ENCODE data around the gene SPINT1. TPM values are rescaled to one million over a fixed set of nuclear protein-coding genes. Genes with fewer than 3 reads are reported as not detected.

Gene SPINT1
- total and polyA plus RNA-seq, 2 of the 13 experiments (the other 11 are each of a cell fraction or from before 2014, with no cell fraction given): 0.49 to 2.5 TPM

GRCh38 chr15:40873694-40874561, 30.1 kb downstream of the SPINT1 start, which contains the start of gene RHOV:
TSS of gene RHOV (minus strand) at chr15:40874234. CDS start at chr15:40874139, 95 bp downstream.
- no peak within 1 kb of the TSS for H3K27ac ChIP-seq (ENCODE audit: extremely low read length, insufficient read depth, low read length)
- peak within 1 kb of the TSS; percentile 82 for H3K4me2 ChIP-seq (ENCODE audit: low read depth, low read length)
- 0% methylated on average over 18 of the region's 74 CpGs for WGBS (ENCODE audit: low lambda C conversion rate)
- ATAC-seq: peak; percentile 91
- H3K4me1 ChIP-seq (ENCODE audit: insufficient read depth, low read length): peaks cover 25% of the 10 kb centered on the region
- intact Hi-C loops (cut with micrococcal nuclease; ENCODE audit: unreplicated experiment): no loop called here
- peak within 1 kb of the TSS; percentile 53 to 75 (median 62) for H3K4me3 ChIP-seq (replicated peaks in 1 of 3; ENCODE audit: insufficient read depth in 1 of 3, low read depth in 2 of 3, low read length in 3 of 3)
- H4K20me1 ChIP-seq (ENCODE audit: insufficient read depth, low read length): no peaks in the 10 kb centered on the region
- CTCF ChIA-PET (ENCODE audit: low intra/inter-chr PET ratio, low total read pairs): interaction anchor here (1.1 kb wide), 1 partner anchor 15 kb away, joined by 3 read pairs; no protein-coding TSS in a partner anchor
- no peak within 1 kb of the TSS for H2AFZ ChIP-seq (ENCODE audit: low read length)
- in situ Hi-C loops (cut with HindIII; ENCODE audit: extremely low pct_ligation_motif_present, low pct_unique_long_range_greater_than_20kb): no loop called here
- no peaks in the 10 kb centered on the region for H3K9me3 ChIP-seq (ENCODE audit: low read length)
- POLR2A ChIA-PET: interaction anchor here (0.6 to 1.5 kb wide), 5 partner anchors 15 to 69 kb away, joined by 3 to 5 read pairs (median 4); partner anchors contain the start of genes DNAJC17 and ZFYVE19
- FAIRE-seq: peak; percentile 43
- 0 out of 2 replicates have a peak within 1 kb of the TSS, but pooled peaks have one; percentile 5 for H3K9ac ChIP-seq (ENCODE audit: insufficient read depth, low read depth, low read length)
- peak; percentile 62 for DNase-seq (ENCODE audit: low spot score)
- no peaks in the 10 kb centered on the region for H3K79me2 ChIP-seq (ENCODE audit: insufficient read depth, low read length)
- BruUV-seq (replicated peaks): no TSS peak
- no peaks in the 10 kb centered on the region for H3K36me3 ChIP-seq (replicated peaks in 1 of 2; ENCODE audit: control insufficient read depth in 1 of 2, insufficient read depth in 2 of 2, low read length in 2 of 2)
- H3K27me3 ChIP-seq (ENCODE audit: control insufficient read depth in 1 of 2, insufficient read depth in 2 of 2, low read length in 2 of 2): peaks cover 0 to 27% of the 10 kb centered on the region in 2 experiments; a peak in 2 of 5 replicates
- no peak for TF ChIP-seq ZNF749 (CRISPR knock-in tag; IDR thresholded peaks at IDR 0.05; ENCODE audit: borderline replicate concordance)
- TF ChIP-seq FOXO4 (CRISPR knock-in tag; conservative IDR thresholded peaks at IDR 0.05): 0 out of 2 replicates have a peak, but pooled peaks have one; percentile 27
- TF ChIP-seq, protein P1, sequence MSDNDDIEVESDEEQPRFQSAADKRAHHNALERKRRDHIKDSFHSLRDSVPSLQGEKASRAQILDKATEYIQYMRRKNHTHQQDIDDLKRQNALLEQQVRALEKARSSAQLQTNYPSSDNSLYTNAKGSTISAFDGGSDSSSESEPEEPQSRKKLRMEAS (IDR thresholded peaks at IDR 0.05): peak; percentile 59; the same call in 1 of the 2 replicates
- TF ChIP-seq MEIS1 (CRISPR knock-in tag; IDR thresholded peaks at IDR 0.05; ENCODE audit: borderline replicate concordance): 0 out of 2 replicates have a peak, but pooled peaks have one; percentile 59
- 0 out of 2 replicates have a peak, but pooled peaks have one; percentile 32 for TF ChIP-seq DRAP1 (CRISPR knock-in tag; IDR thresholded peaks at IDR 0.05)
- TF ChIP-seq ZNF414 (CRISPR knock-in tag; IDR thresholded peaks at IDR 0.05): no peak
- 0 out of 2 replicates have a peak, but pooled peaks have one; percentile 37 for TF ChIP-seq ZNF501 (CRISPR knock-in tag; IDR thresholded peaks at IDR 0.05)
- TF ChIP-seq KDM2A (CRISPR knock-in tag; IDR thresholded peaks at IDR 0.05; ENCODE audit: borderline replicate concordance, low read depth): peak; percentile 37; the same call in 1 of the 2 replicates
- TF ChIP-seq ARNT2 (CRISPR knock-in tag; IDR thresholded peaks at IDR 0.05; ENCODE audit: low read depth): 0 out of 2 replicates have a peak, but pooled peaks have one; percentile 46
- TF ChIP-seq ZNF230 (CRISPR knock-in tag; IDR thresholded peaks at IDR 0.05): 0 out of 2 replicates have a peak, but pooled peaks have one; percentile 34
- TF ChIP-seq KLF6 (CRISPR knock-in tag; IDR thresholded peaks at IDR 0.05): no peak
- TF ChIP-seq, protein P2, sequence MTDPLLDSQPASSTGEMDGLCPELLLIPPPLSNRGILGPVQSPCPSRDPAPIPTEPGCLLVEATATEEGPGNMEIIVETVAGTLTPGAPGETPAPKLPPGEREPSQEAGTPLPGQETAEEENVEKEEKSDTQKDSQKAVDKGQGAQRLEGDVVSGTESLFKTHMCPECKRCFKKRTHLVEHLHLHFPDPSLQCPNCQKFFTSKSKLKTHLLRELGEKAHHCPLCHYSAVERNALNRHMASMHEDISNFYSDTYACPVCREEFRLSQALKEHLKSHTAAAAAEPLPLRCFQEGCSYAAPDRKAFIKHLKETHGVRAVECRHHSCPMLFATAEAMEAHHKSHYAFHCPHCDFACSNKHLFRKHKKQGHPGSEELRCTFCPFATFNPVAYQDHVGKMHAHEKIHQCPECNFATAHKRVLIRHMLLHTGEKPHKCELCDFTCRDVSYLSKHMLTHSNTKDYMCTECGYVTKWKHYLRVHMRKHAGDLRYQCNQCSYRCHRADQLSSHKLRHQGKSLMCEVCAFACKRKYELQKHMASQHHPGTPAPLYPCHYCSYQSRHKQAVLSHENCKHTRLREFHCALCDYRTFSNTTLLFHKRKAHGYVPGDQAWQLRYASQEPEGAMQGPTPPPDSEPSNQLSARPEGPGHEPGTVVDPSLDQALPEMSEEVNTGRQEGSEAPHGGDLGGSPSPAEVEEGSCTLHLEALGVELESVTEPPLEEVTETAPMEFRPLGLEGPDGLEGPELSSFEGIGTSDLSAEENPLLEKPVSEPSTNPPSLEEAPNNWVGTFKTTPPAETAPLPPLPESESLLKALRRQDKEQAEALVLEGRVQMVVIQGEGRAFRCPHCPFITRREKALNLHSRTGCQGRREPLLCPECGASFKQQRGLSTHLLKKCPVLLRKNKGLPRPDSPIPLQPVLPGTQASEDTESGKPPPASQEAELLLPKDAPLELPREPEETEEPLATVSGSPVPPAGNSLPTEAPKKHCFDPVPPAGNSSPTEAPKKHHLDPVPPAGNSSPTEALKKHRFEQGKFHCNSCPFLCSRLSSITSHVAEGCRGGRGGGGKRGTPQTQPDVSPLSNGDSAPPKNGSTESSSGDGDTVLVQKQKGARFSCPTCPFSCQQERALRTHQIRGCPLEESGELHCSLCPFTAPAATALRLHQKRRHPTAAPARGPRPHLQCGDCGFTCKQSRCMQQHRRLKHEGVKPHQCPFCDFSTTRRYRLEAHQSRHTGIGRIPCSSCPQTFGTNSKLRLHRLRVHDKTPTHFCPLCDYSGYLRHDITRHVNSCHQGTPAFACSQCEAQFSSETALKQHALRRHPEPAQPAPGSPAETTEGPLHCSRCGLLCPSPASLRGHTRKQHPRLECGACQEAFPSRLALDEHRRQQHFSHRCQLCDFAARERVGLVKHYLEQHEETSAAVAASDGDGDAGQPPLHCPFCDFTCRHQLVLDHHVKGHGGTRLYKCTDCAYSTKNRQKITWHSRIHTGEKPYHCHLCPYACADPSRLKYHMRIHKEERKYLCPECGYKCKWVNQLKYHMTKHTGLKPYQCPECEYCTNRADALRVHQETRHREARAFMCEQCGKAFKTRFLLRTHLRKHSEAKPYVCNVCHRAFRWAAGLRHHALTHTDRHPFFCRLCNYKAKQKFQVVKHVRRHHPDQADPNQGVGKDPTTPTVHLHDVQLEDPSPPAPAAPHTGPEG (CRISPR knock-in tag; IDR thresholded peaks at IDR 0.05): 0 out of 2 replicates have a peak, but pooled peaks have one; percentile 59
- TF ChIP-seq ZNF768 (CRISPR knock-in tag; IDR thresholded peaks at IDR 0.05): peak; percentile 34; the same call in 1 of the 2 replicates
